ENCODE results near the gene PADI6.

DNA sequence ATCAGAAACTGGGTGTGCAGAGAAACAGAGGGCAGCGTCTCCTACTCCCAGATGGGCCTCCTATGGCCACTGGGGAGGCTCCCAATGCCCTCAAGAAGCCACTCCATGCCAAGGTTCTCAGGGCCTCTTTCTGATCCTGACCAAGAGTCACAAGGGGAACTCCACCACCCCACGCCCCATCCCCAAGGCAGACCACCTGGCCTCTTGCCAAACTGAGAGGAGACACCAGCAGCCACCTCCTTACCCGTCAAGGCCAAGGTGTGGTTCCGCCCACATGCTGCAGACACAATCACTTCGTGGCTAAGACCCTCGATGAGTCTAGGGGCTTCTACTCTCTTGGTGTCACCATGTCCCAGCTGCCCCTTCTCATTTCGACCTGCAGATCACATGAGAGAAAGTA lies 50.5 kb downstream of the PADI6 start:
- TF ChIP-seq CTCF (IDR thresholded peaks at IDR 0.05) (no peak), POLR2A (IDR thresholded peaks at IDR 0.05) (no peak), EP300 (IDR thresholded peaks at IDR 0.05) (no peak), POLR2AphosphoS5 (IDR thresholded peaks at IDR 0.05) (no peak)

Data from gastroesophageal sphincter (tissue), 3 donors.